ENCODE data around the gene ATN1. TPM values are rescaled to one million over a fixed set of nuclear protein-coding genes. Genes with fewer than 3 reads are reported as not detected.

ATN1 gene
- total and polyA plus RNA-seq, 9 of the 15 experiments (the other 6 are each of a cell fraction or from before 2014, with no cell fraction given): 0.15 to 49.8 (median 2.7) TPM

DNA sequence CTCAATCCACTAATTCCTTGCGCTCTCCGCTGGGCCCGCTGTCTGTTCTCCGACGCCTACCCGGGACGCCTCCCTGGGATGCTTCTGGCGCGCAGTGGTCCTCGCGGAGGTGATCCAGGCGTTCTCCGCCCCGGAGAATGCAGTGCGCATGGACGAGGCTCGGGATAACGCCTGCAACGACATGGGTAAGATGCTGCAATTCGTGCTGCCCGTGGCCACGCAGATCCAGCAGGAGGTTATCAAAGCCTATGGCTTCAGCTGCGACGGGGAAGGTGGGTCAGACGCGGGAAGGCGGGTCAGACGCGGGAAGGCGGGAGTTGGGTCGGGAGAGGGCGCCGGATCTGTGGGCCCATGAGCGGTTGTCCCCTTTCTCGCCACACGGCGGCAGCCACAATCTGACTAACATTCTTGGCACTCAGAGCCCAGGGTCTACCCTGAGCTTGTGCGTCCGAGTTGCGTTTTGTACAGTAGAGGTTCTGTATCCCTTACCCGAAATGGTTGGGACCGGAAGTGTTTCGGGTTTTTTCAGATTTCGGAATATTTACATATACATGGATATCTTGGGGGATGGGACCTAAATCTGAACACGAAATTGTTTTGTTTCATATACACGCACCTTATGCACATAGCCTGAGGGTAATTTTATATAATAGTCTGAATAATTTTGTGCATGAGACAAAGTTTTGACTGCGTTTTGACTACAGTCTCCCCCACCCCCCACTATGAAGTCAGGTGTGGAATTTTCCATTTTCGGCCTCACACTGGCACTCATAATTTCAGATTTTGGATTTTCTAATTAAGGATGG, 16.8 kb downstream of the ATN1 start (continued):
- TF ChIP-seq, protein P1, sequence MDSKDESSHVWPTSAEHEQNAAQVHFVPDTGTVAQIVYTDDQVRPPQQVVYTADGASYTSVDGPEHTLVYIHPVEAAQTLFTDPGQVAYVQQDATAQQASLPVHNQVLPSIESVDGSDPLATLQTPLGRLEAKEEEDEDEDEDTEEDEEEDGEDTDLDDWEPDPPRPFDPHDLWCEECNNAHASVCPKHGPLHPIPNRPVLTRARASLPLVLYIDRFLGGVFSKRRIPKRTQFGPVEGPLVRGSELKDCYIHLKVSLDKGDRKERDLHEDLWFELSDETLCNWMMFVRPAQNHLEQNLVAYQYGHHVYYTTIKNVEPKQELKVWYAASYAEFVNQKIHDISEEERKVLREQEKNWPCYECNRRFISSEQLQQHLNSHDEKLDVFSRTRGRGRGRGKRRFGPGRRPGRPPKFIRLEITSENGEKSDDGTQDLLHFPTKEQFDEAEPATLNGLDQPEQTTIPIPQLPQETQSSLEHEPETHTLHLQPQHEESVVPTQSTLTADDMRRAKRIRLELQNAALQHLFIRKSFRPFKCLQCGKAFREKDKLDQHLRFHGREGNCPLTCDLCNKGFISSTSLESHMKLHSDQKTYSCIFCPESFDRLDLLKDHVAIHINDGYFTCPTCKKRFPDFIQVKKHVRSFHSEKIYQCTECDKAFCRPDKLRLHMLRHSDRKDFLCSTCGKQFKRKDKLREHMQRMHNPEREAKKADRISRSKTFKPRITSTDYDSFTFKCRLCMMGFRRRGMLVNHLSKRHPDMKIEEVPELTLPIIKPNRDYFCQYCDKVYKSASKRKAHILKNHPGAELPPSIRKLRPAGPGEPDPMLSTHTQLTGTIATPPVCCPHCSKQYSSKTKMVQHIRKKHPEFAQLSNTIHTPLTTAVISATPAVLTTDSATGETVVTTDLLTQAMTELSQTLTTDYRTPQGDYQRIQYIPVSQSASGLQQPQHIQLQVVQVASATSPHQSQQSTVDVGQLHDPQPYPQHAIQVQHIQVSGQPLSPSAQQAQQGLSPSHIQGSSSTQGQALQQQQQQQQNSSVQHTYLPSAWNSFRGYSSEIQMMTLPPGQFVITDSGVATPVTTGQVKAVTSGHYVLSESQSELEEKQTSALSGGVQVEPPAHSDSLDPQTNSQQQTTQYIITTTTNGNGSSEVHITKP (IDR thresholded peaks at IDR 0.05; ENCODE audit: partially characterized antibody): peak; percentile 59
- TF ChIP-seq SMAD3 (CRISPR knock-in tag; conservative IDR thresholded peaks at IDR 0.05): no peak
- TF ChIP-seq, protein P2, sequence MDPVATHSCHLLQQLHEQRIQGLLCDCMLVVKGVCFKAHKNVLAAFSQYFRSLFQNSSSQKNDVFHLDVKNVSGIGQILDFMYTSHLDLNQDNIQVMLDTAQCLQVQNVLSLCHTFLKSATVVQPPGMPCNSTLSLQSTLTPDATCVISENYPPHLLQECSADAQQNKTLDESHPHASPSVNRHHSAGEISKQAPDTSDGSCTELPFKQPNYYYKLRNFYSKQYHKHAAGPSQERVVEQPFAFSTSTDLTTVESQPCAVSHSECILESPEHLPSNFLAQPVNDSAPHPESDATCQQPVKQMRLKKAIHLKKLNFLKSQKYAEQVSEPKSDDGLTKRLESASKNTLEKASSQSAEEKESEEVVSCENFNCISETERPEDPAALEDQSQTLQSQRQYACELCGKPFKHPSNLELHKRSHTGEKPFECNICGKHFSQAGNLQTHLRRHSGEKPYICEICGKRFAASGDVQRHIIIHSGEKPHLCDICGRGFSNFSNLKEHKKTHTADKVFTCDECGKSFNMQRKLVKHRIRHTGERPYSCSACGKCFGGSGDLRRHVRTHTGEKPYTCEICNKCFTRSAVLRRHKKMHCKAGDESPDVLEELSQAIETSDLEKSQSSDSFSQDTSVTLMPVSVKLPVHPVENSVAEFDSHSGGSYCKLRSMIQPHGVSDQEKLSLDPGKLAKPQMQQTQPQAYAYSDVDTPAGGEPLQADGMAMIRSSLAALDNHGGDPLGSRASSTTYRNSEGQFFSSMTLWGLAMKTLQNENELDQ (CRISPR knock-in tag; IDR thresholded peaks at IDR 0.05; ENCODE audit: borderline replicate concordance): no peak
- peak; percentile 45; the same call in 1 of the 2 replicates for TF ChIP-seq ZEB2 (IDR thresholded peaks at IDR 0.05)
- TF ChIP-seq ZNF274 (IDR thresholded peaks at IDR 0.05; ENCODE audit: borderline replicate concordance, low read depth, low read length): peak; percentile 72; the same call in 1 of the 2 replicates
- 0 out of 4 replicates have a peak, but pooled peaks of 1 of the 2 experiments have one; percentile 38 for TF ChIP-seq TRIM24 (IDR thresholded peaks at IDR 0.05)
- TF ChIP-seq, protein P3, sequence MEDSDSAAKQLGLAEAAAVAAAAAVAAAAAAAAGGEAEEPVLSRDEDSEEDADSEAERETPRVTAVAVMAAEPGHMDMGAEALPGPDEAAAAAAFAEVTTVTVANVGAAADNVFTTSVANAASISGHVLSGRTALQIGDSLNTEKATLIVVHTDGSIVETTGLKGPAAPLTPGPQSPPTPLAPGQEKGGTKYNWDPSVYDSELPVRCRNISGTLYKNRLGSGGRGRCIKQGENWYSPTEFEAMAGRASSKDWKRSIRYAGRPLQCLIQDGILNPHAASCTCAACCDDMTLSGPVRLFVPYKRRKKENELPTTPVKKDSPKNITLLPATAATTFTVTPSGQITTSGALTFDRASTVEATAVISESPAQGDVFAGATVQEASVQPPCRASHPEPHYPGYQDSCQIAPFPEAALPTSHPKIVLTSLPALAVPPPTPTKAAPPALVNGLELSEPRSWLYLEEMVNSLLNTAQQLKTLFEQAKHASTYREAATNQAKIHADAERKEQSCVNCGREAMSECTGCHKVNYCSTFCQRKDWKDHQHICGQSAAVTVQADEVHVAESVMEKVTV (CRISPR knock-in tag; IDR thresholded peaks at IDR 0.05): peak; percentile 83
- peak; percentile 20; the same call in 1 of the 2 replicates for TF ChIP-seq TCF3 (CRISPR knock-in tag; IDR thresholded peaks at IDR 0.05)
- TF ChIP-seq, protein P4, sequence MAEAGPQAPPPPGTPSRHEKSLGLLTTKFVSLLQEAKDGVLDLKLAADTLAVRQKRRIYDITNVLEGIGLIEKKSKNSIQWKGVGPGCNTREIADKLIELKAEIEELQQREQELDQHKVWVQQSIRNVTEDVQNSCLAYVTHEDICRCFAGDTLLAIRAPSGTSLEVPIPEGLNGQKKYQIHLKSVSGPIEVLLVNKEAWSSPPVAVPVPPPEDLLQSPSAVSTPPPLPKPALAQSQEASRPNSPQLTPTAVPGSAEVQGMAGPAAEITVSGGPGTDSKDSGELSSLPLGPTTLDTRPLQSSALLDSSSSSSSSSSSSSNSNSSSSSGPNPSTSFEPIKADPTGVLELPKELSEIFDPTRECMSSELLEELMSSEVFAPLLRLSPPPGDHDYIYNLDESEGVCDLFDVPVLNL (CRISPR knock-in tag; IDR thresholded peaks at IDR 0.05; ENCODE audit: low read depth): peak; percentile 73
- TF ChIP-seq RBM22 (IDR thresholded peaks at IDR 0.05; ENCODE audit: low read depth, low read length, poor library complexity, severe bottlenecking): peak; percentile 98
- peak; percentile 61 to 91; a peak in 2 of 4 replicates for TF ChIP-seq SRF (CRISPR knock-in tag; IDR thresholded peaks at IDR 0.05)
- no peak for TF ChIP-seq CCAR2 (IDR thresholded peaks at IDR 0.05; ENCODE audit: low read depth, low read length)
- TF ChIP-seq NELFE (IDR thresholded peaks at IDR 0.05; ENCODE audit: insufficient read depth, insufficient read length): peak; percentile 67
- TF ChIP-seq, protein P5, sequence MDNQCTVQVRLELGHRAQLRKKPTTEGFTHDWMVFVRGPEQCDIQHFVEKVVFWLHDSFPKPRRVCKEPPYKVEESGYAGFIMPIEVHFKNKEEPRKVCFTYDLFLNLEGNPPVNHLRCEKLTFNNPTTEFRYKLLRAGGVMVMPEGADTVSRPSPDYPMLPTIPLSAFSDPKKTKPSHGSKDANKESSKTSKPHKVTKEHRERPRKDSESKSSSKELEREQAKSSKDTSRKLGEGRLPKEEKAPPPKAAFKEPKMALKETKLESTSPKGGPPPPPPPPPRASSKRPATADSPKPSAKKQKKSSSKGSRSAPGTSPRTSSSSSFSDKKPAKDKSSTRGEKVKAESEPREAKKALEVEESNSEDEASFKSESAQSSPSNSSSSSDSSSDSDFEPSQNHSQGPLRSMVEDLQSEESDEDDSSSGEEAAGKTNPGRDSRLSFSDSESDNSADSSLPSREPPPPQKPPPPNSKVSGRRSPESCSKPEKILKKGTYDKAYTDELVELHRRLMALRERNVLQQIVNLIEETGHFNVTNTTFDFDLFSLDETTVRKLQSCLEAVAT (IDR thresholded peaks at IDR 0.05): peak in 1 of 2 experiments; percentile 80; a peak in 1 of 4 replicates
- TF ChIP-seq GABPB2 (CRISPR knock-in tag; conservative IDR thresholded peaks at IDR 0.05): no peak
- TF ChIP-seq EP400 (IDR thresholded peaks at IDR 0.05): 0 out of 2 replicates have a peak, but pooled peaks have one; percentile 38

Measured in K562 (cell line).